Subcutaneous adipose tissue (tissue), 4 donors: ENCODE data around the gene ZFP30. TPM values are rescaled to one million over a fixed set of nuclear protein-coding genes. Genes with fewer than 3 reads are reported as not detected.

ENCODE experiments used
- total RNA-seq, 4 donors: library from RNA; depleted of rRNA; stranded (reverse); fragments of >200 nt; gene quantifications; one replicate each; pipeline ENCODE4 v1.1.0, GENCODE V29; 2016
- TF ChIP-seq, protein P1 (sequence below): fragments of 450-650 bp; IDR thresholded peaks from one replicate; pipeline ENCODE4 v1.5.1; 2016; ENCODE audit warnings: low read depth, mild to moderate bottlenecking, control low read depth, antibody characterized with exemption, moderate library complexity

The ZFP30 gene
- 10 to 100 TPM in 3 of 4 donors, 1 to 10 TPM in 1; 7.2 to 20.0 (median 12.6) TPM for total RNA-seq

DNA sequence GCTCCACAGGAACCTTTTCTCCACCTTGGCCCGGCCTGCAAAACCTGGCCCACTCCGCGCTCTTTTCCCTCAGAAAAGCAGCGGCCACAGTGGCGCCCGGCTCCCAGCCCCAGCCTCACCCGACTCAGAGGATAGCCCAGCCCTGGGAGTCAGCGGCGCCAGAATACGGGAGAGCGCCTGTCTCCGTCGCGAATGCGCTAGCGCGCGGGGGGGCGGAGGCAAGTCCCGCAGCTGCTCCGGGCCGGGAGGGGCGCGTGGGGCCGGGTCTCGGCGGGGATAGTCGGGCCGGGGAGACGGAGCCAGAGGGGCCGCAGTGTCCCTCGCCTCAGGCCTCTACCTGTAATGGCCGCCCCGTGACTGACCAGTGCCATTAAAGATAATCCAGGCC lies at the start of gene ZFP30:
Gene ZFP30 (minus strand): TSS at position 165 of the 388 bp plus-strand sequence. CDS start 7,643 bp downstream, outside the sequence.
- TF ChIP-seq, protein P1, sequence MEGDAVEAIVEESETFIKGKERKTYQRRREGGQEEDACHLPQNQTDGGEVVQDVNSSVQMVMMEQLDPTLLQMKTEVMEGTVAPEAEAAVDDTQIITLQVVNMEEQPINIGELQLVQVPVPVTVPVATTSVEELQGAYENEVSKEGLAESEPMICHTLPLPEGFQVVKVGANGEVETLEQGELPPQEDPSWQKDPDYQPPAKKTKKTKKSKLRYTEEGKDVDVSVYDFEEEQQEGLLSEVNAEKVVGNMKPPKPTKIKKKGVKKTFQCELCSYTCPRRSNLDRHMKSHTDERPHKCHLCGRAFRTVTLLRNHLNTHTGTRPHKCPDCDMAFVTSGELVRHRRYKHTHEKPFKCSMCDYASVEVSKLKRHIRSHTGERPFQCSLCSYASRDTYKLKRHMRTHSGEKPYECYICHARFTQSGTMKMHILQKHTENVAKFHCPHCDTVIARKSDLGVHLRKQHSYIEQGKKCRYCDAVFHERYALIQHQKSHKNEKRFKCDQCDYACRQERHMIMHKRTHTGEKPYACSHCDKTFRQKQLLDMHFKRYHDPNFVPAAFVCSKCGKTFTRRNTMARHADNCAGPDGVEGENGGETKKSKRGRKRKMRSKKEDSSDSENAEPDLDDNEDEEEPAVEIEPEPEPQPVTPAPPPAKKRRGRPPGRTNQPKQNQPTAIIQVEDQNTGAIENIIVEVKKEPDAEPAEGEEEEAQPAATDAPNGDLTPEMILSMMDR = no peak

DNA sequence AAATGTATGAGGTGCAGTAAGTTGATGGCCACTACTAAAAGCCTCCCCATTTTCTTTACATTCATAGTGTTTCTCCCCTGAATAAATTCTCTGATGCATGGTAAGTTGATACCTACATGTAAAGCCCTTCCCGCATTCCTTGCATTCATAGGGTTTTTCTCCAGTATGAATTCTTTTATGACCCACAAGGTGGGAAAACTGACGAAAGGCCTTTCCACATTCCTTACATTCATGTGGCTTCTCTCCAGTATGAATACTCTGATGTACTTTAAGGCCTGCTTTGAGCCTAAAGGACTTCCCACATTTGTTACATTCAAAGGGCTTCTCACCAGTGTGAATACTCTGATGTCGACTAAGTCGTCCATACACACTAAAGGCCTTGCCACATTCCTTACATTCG lies 43.8 kb upstream of the ZFP30 start:
- TF ChIP-seq, protein P1 = no peak

DNA sequence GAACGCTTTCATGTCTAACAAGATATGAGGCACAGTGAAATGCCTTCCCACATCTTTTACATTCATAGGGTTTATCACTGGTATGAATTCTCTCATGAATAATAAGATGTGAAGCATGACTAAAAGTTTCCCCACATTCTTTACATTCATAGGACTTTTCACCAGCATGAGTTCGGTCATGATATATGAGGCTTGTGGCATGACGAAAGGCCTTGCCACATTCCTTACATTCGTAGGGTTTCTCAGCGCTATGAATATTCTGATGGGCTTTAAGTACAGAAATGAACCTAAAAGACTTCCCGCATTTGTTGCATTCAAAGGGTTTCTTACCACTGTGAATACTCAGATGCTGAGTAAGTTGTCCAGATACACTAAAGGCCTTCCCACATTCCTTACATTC lies 43.0 kb upstream of the ZFP30 start:
- TF ChIP-seq, protein P1 = no peak

DNA sequence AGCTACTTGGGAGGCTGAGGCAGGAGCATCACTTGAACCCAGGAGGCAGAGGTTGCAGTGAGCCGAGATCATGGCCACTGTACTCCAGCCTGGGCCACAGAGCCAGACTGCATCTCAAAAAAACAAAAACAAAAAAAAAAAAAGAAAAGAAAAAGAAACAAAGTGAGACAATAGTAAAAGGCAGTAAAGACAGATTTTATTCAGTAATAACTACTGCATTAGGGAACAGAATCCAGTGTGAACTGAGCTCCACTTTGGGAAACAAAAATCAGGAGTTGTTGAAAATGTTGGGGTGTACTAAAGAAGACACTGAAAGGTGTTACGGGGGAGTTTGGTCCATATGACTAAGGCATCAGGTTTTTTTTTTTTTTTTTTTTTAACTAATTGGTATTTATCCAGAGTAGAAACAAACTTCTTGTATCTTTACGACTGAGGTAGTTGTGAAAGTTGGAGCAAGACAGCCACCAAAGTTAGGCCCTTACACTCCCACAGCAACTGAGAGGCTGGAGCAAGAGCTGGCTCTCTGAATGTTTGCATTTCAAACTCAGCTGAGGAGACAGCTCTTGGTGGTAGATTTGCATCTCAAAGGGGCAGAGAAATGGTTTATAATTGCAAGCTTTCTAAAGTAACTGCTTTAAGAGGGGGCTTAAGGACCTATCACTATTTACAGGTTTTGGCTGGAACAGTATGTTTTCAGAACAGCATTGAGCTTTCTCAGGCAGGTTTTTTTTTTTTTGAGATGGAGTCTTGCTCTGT lies 40.1 kb upstream of the ZFP30 start:
- TF ChIP-seq, protein P1 = no peak

DNA sequence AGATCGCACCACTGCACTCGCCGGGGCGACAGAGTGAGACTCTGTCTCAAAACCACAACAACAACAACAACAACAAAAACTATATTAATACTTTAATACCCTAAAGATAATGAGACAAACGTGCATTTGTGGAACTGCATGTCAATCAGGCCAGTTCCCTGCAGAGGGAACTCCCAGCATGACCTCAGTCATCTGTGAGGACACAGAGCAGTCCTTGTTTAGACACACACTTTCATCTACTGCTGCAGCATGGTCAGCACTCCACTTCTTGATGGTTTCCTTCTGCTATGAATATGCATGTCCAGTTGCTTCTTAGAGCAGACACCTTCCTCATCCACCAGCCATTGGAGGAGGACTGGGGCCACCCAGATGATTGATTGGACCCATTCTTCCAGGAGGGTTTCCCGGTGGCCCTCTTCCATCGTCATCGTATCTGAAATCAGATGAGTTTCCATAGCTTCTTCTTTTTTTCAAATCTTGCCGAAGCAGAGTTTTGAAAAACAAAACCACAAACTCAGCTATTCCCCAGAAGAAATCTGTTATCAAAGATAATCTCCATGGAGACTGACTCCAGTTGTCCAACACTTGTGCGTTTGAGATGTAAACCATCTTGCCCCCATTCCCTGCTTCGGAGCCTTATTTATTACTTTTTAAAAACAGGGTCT lies 37.8 kb upstream of the ZFP30 start:
- TF ChIP-seq, protein P1 = no peak

DNA sequence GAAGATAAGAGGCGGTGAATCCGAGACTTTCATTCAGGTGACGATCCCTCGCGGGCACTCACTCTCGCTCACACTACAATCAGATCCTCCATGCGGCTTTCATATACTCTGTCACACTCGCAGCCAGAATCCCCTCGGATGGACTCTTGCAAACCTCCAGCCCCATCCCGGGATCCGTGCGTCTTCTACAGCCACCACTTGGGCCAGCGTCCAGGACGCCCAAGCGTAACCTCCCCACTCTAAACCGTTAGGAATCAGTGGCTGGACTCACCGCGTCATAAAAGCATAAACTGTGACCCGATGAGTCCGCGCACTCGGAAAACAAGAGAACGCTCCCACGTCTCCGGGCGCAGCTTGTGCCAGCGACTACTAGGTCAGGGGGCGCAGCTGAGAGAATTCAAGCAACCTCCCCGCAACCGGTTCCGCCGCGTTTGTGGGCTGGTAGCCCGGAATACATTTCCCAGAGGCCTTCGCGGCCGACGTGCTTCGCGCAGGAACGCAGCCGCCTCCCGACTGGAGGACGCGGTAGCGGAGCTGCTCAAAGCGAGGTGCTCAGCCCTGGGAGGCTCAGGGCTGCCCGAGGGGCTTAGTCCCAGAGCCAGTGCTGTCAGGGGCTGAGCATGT lies 36.7 kb upstream of the ZFP30 start:
- TF ChIP-seq, protein P1 = no peak

DNA sequence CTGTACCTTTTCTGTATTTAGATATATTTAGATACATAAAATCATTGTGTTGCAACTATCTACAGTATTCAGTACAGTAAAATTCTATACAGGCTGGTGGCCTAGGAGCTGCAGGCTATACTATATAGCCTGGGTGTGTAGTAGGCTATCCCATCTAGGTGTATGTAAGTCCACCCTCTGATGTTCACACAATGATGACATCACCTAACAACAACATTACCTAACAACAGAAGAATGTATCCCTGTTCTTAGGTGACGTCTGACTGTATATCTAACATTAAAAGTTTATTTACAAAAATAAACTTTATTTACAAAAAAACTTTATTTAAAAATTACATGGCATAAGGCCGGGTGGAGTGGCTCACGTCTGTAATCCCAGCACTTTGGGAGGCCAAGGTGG lies 28.3 kb upstream of the ZFP30 start:
- TF ChIP-seq, protein P1 = no peak
